SK-N-SH treated with all-trans-retinoic acid at 6 μM for 48 hours (cell line): ENCODE results near the gene SLC25A33.

Experiments used
- ATAC-seq: fragments of 200-7000 bp; cut with Tn5 transposase; 3 replicates; pipeline ENCODE4 v1.9.1; 2020; ENCODE audit warnings: mild to moderate bottlenecking, moderate library complexity
- ARNTL ChIP-seq: fragments of 450-650 bp; formaldehyde crosslinking; IDR thresholded peaks from 2 replicates; pipeline ENCODE4 v1.5.0; 2020; ENCODE audit warnings: low read depth, mild to moderate bottlenecking, moderate library complexity, borderline replicate concordance
- BACH2 ChIP-seq: fragments of 250-450 bp; sonication (Bioruptor Pico); IDR thresholded peaks from 2 replicates; pipeline ENCODE4 v1.9.0; 2021; ENCODE audit warnings: mild to moderate bottlenecking, borderline replicate concordance
- CSDC2 ChIP-seq: fragments of 250-450 bp; sonication (Bioruptor Pico); IDR thresholded peaks from 2 replicates; pipeline ENCODE4 v1.5.0; 2020; ENCODE audit warnings: mild to moderate bottlenecking, moderate library complexity
- ESRRG ChIP-seq: fragments of 250-450 bp; sonication (Bioruptor Pico); IDR thresholded peaks from 2 replicates; pipeline ENCODE4 v1.6.1; 2021; ENCODE audit warnings: mild to moderate bottlenecking
- GLIS3 ChIP-seq: fragments of 250-450 bp; sonication (Bioruptor Pico); IDR thresholded peaks from 2 replicates; pipeline ENCODE4 v1.5.0; 2020; ENCODE audit warnings: mild to moderate bottlenecking, moderate library complexity
- ISL1 ChIP-seq: fragments of 250-450 bp; sonication (Bioruptor Pico); IDR thresholded peaks from 2 replicates; pipeline ENCODE4 v2.1.2; 2022; ENCODE audit warnings: mild to moderate bottlenecking, moderate library complexity
- OSR1 ChIP-seq: fragments of 250-450 bp; sonication (Bioruptor Pico); IDR thresholded peaks from 2 replicates; pipeline ENCODE4 v1.8.0; 2022; ENCODE audit warnings: moderate library complexity, mild to moderate bottlenecking, inconsistent platforms
- RARB ChIP-seq: fragments of 250-450 bp; sonication (Bioruptor Pico); IDR thresholded peaks from 2 replicates; pipeline ENCODE4 v1.8.0; 2021; ENCODE audit warnings: mild to moderate bottlenecking, moderate library complexity
- SNAI2 ChIP-seq: fragments of 250-450 bp; sonication (Bioruptor Pico); IDR thresholded peaks from 2 replicates; pipeline ENCODE4 v1.5.0; 2020; ENCODE audit warnings: mild to moderate bottlenecking, moderate library complexity
- TCF4 ChIP-seq: fragments of 250-450 bp; sonication (Bioruptor Pico); IDR thresholded peaks from 2 replicates; pipeline ENCODE4 v1.8.0; 2021; ENCODE audit warnings: mild to moderate bottlenecking, moderate library complexity, borderline replicate concordance
- TOX ChIP-seq: fragments of 250-450 bp; sonication (Bioruptor Pico); IDR thresholded peaks from 2 replicates; pipeline ENCODE4 v1.8.0; 2021; ENCODE audit warnings: mild to moderate bottlenecking, moderate library complexity, borderline replicate concordance
- ZC3H10 ChIP-seq: fragments of 250-450 bp; sonication (Bioruptor Pico); IDR thresholded peaks from 2 replicates; pipeline ENCODE4 v1.5.1; 2021; ENCODE audit warnings: mild to moderate bottlenecking, moderate library complexity
- ZFP3 ChIP-seq: fragments of 250-450 bp; sonication (Bioruptor Pico); IDR thresholded peaks from 2 replicates; pipeline ENCODE4 v1.5.0; 2020; ENCODE audit warnings: mild to moderate bottlenecking, moderate library complexity
- ZFP30 ChIP-seq: fragments of 450-650 bp; formaldehyde crosslinking; IDR thresholded peaks from 2 replicates; pipeline ENCODE4 v1.5.0; 2022; ENCODE audit warnings: mild to moderate bottlenecking, moderate library complexity
- ZNF565 ChIP-seq: fragments of 450-650 bp; formaldehyde crosslinking; conservative IDR thresholded peaks from 2 replicates; pipeline ENCODE4 v1.5.0; 2020; ENCODE audit warnings: low read depth, mild to moderate bottlenecking, moderate library complexity
- ZNF70 ChIP-seq: fragments of 450-650 bp; formaldehyde crosslinking; IDR thresholded peaks from 2 replicates; pipeline ENCODE4 v1.5.0; 2020; ENCODE audit warnings: mild to moderate bottlenecking, moderate library complexity
- ZNF8 ChIP-seq: fragments of 450-650 bp; formaldehyde crosslinking; IDR thresholded peaks from 2 replicates; pipeline ENCODE4 v1.5.0; 2020; ENCODE audit warnings: mild to moderate bottlenecking, moderate library complexity
- TF ChIP-seq, protein P1 (sequence below): fragments of 250-450 bp; sonication (Bioruptor Pico); IDR thresholded peaks from 2 replicates; pipeline ENCODE4 v1.5.1; 2020; ENCODE audit warnings: low read depth, mild to moderate bottlenecking, moderate library complexity
- TF ChIP-seq, protein P2 (sequence below): fragments of 250-450 bp; sonication (Bioruptor Pico); IDR thresholded peaks from 2 replicates; pipeline ENCODE4 v1.8.0; 2020; ENCODE audit warnings: mild to moderate bottlenecking, moderate library complexity, borderline replicate concordance
- TF ChIP-seq, protein P3 (sequence below): fragments of 250-450 bp; sonication (Bioruptor Pico); IDR thresholded peaks from 2 replicates; pipeline ENCODE4 v1.5.0; 2020; ENCODE audit warnings: mild to moderate bottlenecking, moderate library complexity
- TF ChIP-seq, protein P4 (sequence below): fragments of 250-450 bp; sonication (Bioruptor Pico); IDR thresholded peaks from 2 replicates; pipeline ENCODE4 v1.5.1; 2021; ENCODE audit warnings: mild to moderate bottlenecking, moderate library complexity
- TF ChIP-seq, protein P5 (sequence below): fragments of 250-450 bp; sonication (Bioruptor Pico); IDR thresholded peaks from 2 replicates; pipeline ENCODE4 v1.8.0; 2021; ENCODE audit warnings: low read depth, mild to moderate bottlenecking, moderate library complexity, borderline replicate concordance

The SLC25A33 gene

DNA sequence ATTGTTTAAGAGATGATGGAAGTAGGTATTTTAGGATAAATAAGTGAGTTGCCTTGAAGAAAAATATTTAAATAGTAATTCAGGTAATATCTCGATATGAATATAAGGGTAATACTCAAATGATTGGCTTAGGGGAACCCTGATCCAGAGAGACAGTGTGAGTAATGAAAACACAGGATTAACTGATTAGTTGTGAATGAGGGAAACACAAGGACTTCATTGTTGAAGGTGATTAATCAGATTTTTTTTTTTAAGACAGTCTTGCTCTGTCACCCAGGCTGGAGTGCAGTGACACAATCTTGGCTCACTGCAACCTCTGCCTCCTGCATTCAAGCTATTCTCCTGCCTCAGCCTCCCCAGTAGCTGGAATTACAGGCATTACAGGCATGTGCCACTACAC lies 12.7 kb downstream of the SLC25A33 start (continued):
- TF ChIP-seq, protein P1, sequence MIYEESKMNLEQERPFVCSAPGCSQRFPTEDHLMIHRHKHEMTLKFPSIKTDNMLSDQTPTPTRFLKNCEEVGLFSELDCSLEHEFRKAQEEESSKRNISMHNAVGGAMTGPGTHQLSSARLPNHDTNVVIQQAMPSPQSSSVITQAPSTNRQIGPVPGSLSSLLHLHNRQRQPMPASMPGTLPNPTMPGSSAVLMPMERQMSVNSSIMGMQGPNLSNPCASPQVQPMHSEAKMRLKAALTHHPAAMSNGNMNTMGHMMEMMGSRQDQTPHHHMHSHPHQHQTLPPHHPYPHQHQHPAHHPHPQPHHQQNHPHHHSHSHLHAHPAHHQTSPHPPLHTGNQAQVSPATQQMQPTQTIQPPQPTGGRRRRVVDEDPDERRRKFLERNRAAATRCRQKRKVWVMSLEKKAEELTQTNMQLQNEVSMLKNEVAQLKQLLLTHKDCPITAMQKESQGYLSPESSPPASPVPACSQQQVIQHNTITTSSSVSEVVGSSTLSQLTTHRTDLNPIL (CRISPR knock-in tag): no peak
- TF ChIP-seq, protein P2, sequence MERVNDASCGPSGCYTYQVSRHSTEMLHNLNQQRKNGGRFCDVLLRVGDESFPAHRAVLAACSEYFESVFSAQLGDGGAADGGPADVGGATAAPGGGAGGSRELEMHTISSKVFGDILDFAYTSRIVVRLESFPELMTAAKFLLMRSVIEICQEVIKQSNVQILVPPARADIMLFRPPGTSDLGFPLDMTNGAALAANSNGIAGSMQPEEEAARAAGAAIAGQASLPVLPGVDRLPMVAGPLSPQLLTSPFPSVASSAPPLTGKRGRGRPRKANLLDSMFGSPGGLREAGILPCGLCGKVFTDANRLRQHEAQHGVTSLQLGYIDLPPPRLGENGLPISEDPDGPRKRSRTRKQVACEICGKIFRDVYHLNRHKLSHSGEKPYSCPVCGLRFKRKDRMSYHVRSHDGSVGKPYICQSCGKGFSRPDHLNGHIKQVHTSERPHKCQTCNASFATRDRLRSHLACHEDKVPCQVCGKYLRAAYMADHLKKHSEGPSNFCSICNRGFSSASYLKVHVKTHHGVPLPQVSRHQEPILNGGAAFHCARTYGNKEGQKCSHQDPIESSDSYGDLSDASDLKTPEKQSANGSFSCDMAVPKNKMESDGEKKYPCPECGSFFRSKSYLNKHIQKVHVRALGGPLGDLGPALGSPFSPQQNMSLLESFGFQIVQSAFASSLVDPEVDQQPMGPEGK: no peak
- TF ChIP-seq TCF4 (CRISPR knock-in tag): no peak

DNA sequence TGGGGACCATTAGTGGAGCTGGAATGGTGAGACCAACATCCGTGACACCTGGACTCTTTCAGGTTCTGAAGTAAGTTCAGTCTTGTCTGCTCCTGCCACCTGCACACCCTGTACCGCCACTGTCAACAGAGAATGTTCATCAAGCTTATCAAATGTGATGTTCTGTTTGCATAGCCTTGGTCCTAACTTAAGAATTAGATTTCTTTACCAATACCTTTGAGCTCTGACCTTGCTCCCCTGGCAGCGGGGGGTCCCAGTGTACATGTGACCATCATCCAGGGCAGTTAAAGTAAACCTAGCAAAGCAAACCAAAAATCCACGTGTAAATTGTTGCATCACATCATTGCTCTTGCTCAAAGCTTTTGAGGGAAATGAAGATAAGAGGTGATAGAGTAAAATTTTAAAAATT lies 14.5 kb downstream of the SLC25A33 start:
- ATAC-seq: no peak
- no peak for TF ChIP-seq GLIS3 (CRISPR knock-in tag)
- TF ChIP-seq OSR1 (CRISPR knock-in tag): no peak
- TF ChIP-seq, protein P3, sequence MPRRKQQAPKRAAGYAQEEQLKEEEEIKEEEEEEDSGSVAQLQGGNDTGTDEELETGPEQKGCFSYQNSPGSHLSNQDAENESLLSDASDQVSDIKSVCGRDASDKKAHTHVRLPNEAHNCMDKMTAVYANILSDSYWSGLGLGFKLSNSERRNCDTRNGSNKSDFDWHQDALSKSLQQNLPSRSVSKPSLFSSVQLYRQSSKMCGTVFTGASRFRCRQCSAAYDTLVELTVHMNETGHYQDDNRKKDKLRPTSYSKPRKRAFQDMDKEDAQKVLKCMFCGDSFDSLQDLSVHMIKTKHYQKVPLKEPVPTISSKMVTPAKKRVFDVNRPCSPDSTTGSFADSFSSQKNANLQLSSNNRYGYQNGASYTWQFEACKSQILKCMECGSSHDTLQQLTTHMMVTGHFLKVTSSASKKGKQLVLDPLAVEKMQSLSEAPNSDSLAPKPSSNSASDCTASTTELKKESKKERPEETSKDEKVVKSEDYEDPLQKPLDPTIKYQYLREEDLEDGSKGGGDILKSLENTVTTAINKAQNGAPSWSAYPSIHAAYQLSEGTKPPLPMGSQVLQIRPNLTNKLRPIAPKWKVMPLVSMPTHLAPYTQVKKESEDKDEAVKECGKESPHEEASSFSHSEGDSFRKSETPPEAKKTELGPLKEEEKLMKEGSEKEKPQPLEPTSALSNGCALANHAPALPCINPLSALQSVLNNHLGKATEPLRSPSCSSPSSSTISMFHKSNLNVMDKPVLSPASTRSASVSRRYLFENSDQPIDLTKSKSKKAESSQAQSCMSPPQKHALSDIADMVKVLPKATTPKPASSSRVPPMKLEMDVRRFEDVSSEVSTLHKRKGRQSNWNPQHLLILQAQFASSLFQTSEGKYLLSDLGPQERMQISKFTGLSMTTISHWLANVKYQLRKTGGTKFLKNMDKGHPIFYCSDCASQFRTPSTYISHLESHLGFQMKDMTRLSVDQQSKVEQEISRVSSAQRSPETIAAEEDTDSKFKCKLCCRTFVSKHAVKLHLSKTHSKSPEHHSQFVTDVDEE: no peak
- no peak for TF ChIP-seq TOX (CRISPR knock-in tag)
- no peak for TF ChIP-seq RARB (CRISPR knock-in tag)
- TF ChIP-seq, protein P4, sequence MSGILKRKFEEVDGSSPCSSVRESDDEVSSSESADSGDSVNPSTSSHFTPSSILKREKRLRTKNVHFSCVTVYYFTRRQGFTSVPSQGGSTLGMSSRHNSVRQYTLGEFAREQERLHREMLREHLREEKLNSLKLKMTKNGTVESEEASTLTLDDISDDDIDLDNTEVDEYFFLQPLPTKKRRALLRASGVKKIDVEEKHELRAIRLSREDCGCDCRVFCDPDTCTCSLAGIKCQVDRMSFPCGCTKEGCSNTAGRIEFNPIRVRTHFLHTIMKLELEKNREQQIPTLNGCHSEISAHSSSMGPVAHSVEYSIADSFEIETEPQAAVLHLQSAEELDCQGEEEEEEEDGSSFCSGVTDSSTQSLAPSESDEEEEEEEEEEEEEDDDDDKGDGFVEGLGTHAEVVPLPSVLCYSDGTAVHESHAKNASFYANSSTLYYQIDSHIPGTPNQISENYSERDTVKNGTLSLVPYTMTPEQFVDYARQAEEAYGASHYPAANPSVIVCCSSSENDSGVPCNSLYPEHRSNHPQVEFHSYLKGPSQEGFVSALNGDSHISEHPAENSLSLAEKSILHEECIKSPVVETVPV (CRISPR knock-in tag): no peak
- no peak for TF ChIP-seq ZFP30 (CRISPR knock-in tag)
- TF ChIP-seq, protein P2: no peak
- no peak for TF ChIP-seq ZFP3 (CRISPR knock-in tag)
- TF ChIP-seq ZC3H10 (CRISPR knock-in tag): no peak
- no peak for TF ChIP-seq ISL1 (CRISPR knock-in tag)
- no peak for TF ChIP-seq ESRRG
- TF ChIP-seq, protein P5, sequence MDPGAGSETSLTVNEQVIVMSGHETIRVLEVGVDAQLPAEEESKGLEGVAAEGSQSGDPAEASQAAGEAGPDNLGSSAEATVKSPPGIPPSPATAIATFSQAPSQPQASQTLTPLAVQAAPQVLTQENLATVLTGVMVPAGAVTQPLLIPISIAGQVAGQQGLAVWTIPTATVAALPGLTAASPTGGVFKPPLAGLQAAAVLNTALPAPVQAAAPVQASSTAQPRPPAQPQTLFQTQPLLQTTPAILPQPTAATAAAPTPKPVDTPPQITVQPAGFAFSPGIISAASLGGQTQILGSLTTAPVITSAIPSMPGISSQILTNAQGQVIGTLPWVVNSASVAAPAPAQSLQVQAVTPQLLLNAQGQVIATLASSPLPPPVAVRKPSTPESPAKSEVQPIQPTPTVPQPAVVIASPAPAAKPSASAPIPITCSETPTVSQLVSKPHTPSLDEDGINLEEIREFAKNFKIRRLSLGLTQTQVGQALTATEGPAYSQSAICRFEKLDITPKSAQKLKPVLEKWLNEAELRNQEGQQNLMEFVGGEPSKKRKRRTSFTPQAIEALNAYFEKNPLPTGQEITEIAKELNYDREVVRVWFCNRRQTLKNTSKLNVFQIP: no peak
- no peak for TF ChIP-seq TCF4 (CRISPR knock-in tag)
- TF ChIP-seq ZNF70 (CRISPR knock-in tag): no peak

DNA sequence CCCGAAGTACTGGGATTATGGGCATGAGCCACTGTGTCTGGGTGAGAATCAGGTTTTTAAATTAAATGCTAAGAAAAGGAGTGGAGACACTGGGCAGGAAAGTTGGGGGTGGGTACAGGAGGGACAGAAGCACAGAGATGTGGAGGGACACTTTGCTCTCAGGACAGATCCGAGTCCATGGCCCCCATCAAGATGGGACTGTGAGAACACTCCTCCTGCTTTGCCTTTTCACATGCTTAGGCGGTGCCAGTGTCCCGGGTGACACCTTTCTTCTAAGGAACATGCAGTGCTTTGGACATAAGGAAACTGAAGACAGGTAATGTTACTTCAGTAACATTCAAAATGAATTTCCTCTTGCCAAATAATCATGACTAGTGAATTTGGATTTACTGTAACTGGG lies 16.7 kb downstream of the SLC25A33 start:
- TF ChIP-seq TCF4 (CRISPR knock-in tag) (no peak), GLIS3 (CRISPR knock-in tag) (no peak), ZNF8 (CRISPR knock-in tag) (no peak)
- no peak for ATAC-seq

DNA sequence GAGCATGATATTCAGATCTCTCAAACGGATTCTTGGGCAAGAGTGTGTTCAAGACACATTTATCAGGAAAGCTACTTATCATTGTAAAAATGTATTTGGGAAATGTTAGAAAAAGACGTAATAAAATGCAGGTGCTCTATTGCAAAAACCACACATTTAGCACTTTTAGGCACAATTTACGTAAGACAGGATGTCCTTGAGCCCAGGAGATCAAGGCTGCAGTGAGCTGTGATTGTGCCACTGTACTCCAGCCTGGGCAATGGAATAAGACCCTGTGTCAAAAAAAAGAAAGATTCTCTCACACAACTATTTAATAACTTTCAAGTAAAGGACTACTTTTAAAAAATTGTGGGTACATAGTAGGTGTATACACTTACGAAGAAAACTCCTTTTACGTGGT lies 18.4 kb downstream of the SLC25A33 start:
- ATAC-seq: no peak
- TF ChIP-seq GLIS3 (CRISPR knock-in tag) (no peak), RARB (CRISPR knock-in tag) (no peak), ZNF70 (CRISPR knock-in tag) (no peak), TCF4 (CRISPR knock-in tag) (no peak), BACH2 (no peak), ISL1 (CRISPR knock-in tag) (no peak), ARNTL (CRISPR knock-in tag) (no peak), ZC3H10 (CRISPR knock-in tag) (no peak), ZFP30 (CRISPR knock-in tag) (no peak), ZNF565 (no peak), CSDC2 (CRISPR knock-in tag) (no peak), ZFP3 (CRISPR knock-in tag) (no peak), SNAI2 (CRISPR knock-in tag) (no peak)
- TF ChIP-seq, protein P1 (CRISPR knock-in tag): no peak
- TF ChIP-seq, protein P4 (CRISPR knock-in tag): no peak
